Measurements from ENCODE around the gene TEN1. TPM values are rescaled to one million over a fixed set of nuclear protein-coding genes. Genes with fewer than 3 reads are reported as not detected.

Gene TEN1
- total and polyA plus RNA-seq, 2 of the 13 experiments (the other 11 are each of a cell fraction or from before 2014, with no cell fraction given) = 18.0 to 21.3 TPM

DNA sequence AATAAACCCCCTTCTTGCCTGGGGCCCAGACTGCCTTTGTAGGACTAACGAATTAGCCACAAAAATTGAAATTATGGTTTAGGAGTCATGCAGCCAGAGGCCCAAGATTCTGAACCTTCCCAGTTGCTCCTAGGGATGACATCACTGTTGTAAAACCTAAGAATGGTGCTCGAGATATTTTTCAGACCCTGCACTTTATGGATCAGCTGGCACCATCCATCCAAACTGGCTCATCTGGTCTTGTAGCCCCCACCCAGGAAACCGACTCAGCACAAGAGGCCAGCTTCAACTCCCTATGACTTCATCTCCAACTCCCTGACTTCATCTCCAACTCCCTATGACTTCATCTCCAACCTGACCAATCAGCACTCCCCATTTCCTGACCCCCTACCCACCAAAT, 59.0 kb downstream of the TEN1 start (continued):
- peak; percentile 51 for TF ChIP-seq ATF7 (IDR thresholded peaks at IDR 0.05)
- no peak for TF ChIP-seq ATF7 (CRISPR knock-in tag; IDR thresholded peaks at IDR 0.05)
- no peak for TF ChIP-seq CC2D1A (CRISPR knock-in tag; IDR thresholded peaks at IDR 0.05)

- ChIA-PET POLR2A (interaction anchor here (1.3 to 1.6 kb wide), 2 partner anchors 10 to 25 kb away, joined by 3 read pairs; no protein-coding TSS in a partner anchor), CTCF (ENCODE audit: low intra/inter-chr PET ratio, low total read pairs) (no interaction called here)
- no TSS peak for BruUV-seq (replicated peaks)
- Histone ChIP-seq H3K27me3 (ENCODE audit: control insufficient read depth in 1 of 2, insufficient read depth in 2 of 2, low read length in 2 of 2) (no peaks in the 10 kb centered on the region), H3K36me3 (replicated peaks in 1 of 2; ENCODE audit: control insufficient read depth in 1 of 2, insufficient read depth in 2 of 2, low read length in 2 of 2) (peaks cover 31 to 65% of the 10 kb centered on the region in 2 experiments), H3K4me3 (replicated peaks in 1 of 3; ENCODE audit: insufficient read depth in 1 of 3, low read depth in 2 of 3, low read length in 3 of 3) (no peak overlapping the region), H3K4me2 (ENCODE audit: low read depth, low read length) (no peak overlapping the region), H4K20me1 (ENCODE audit: insufficient read depth, low read length) (no peaks in the 10 kb centered on the region), H3K79me2 (ENCODE audit: insufficient read depth, low read length) (no peaks in the 10 kb centered on the region), H3K27ac (ENCODE audit: extremely low read length, insufficient read depth, low read length) (no peak overlapping the region), H3K9ac (ENCODE audit: insufficient read depth, low read depth, low read length) (no peak overlapping the region), H3K9me3 (ENCODE audit: low read length) (no peaks in the 10 kb centered on the region), H2AFZ (ENCODE audit: low read length) (no peak overlapping the region), H3K4me1 (ENCODE audit: insufficient read depth, low read length) (peaks cover under 1% of the 10 kb centered on the region; the same call in 1 of the 2 replicates)
- intact Hi-C loops (cut with micrococcal nuclease; ENCODE audit: unreplicated experiment) (no loop called here), in situ Hi-C loops (cut with HindIII; ENCODE audit: extremely low pct_ligation_motif_present, low pct_unique_long_range_greater_than_20kb) (no loop called here)
- WGBS (ENCODE audit: low lambda C conversion rate) = 84% methylated on average over 6 of the region's 6 CpGs
- DNase-seq (ENCODE audit: low spot score) = no peak
- no peak for TF ChIP-seq KIAA2018 (CRISPR knock-in tag; IDR thresholded peaks at IDR 0.05; ENCODE audit: borderline replicate concordance)
- TF ChIP-seq NFE2L2 (IDR thresholded peaks at IDR 0.05; ENCODE audit: low read length) = peak; percentile 11; the same call in 1 of the 2 replicates
- no peak; the same call in 2 of the 3 replicates for ATAC-seq
- no peak for FAIRE-seq
Measured at GRCh38 chr17:76039121-76039520, 60.1 kb downstream of the TEN1 start.

All from HepG2 (cell line).